Endothelial cell of umbilical vein (primary cell): ENCODE results near the gene CFL2. TPM values are rescaled to one million over a fixed set of nuclear protein-coding genes. Genes with fewer than 3 reads are reported as not detected.

ENCODE experiments used
- BruUV-seq: library from RNA; stranded (reverse); fragments of 400-500 nt; replicated peaks from 2 replicates; lab custom pipeline; 2021; lab: Mats Ljungman, UMichigan
- CTCF ChIA-PET: fragments of 300-600, 350-600 bp; sonication (Branson Sonifier 250); formaldehyde crosslinking; loops from one replicate; lab custom pipeline; 2021; ENCODE audit warnings: antibody characterized with exemption, inconsistent platforms; lab: Charles Lee
- POLR2A ChIA-PET: fragments of 300-600, 350-600 bp; sonication (Branson Sonifier 250); formaldehyde crosslinking; loops from one replicate; lab custom pipeline; 2021; ENCODE audit warnings: antibody characterized with exemption, inconsistent platforms; lab: Charles Lee
- DNase-seq: peaks from one replicate; pipeline ENCODE4 v3.0.0-alpha.2; 2011; ENCODE audit warnings: low read depth, low spot score
- FAIRE-seq: peaks from 2 replicates; lab custom pipeline; 2011; peaks lifted over from hg19 to GRCh38; lab: Jason Lieb, UNC
- H2AFZ ChIP-seq: 2 replicates; pipeline ENCODE4 v1.6.0; 2012; ENCODE audit warnings: low read depth, low read length, control low read depth, inconsistent platforms
- H3K27ac ChIP-seq: 2 replicates; pipeline ENCODE4 v1.5.1; 2011; ENCODE audit warnings: low read depth, mild to moderate bottlenecking, control low read depth, low read length, moderate library complexity; ENCODE audit not compliant: insufficient read depth
- H3K27me3 ChIP-seq, 2 experiments: 2 replicates each; pipeline versions ENCODE4 v1.6.0 to v1.6.1; 2011; ENCODE audit warnings: low read length in 2 of 2, mixed read lengths in 1 of 2; ENCODE audit not compliant: control insufficient read depth in 2 of 2, insufficient read depth in 2 of 2
- H3K36me3 ChIP-seq, 2 experiments: 2 replicates in 1 of 2; 3 replicates in 1 of 2; pipeline ENCODE4 v1.5.1; 2011; ENCODE audit warnings: low read length in 2 of 2, mild to moderate bottlenecking in 1 of 2, moderate library complexity in 1 of 2; ENCODE audit not compliant: control insufficient read depth in 2 of 2, insufficient read depth in 2 of 2; ENCODE audit errors: extremely low read depth in 1 of 2
- H3K4me1 ChIP-seq: 3 replicates; pipeline ENCODE4 v1.5.1; 2011; ENCODE audit warnings: mild to moderate bottlenecking, low read length; ENCODE audit not compliant: control insufficient read depth, insufficient read depth; ENCODE audit errors: extremely low read depth
- H3K4me2 ChIP-seq: 2 replicates; pipeline ENCODE4 v1.6.1; 2011; ENCODE audit warnings: low read length, control low read depth, mixed read lengths; ENCODE audit not compliant: insufficient read depth
- H3K4me3 ChIP-seq, 3 experiments: fragments of 200-600 bp in 1 of 3; sonication (generic), shearing (Covaris generic) in 1 of 3; replicated peaks in 1 of 3; 2 replicates each; pipeline ENCODE4 v1.5.1; 2011 to 2016; ENCODE audit warnings: control low read depth in 3 of 3, low read length in 3 of 3, mild to moderate bottlenecking in 2 of 3, inconsistent platforms in 1 of 3, low read depth in 1 of 3, moderate library complexity in 1 of 3; ENCODE audit not compliant: insufficient read depth in 1 of 3
- H3K79me2 ChIP-seq: 2 replicates; pipeline ENCODE4 v1.6.0; 2012; ENCODE audit warnings: low read length, inconsistent platforms; ENCODE audit not compliant: control insufficient read depth, insufficient read depth
- H3K9ac ChIP-seq: replicated peaks from 2 replicates; pipeline ENCODE3; 2011; ENCODE audit warnings: low read length, control low read depth; ENCODE audit not compliant: insufficient read depth; ENCODE audit errors: extremely low read depth
- H3K9me1 ChIP-seq: replicated peaks from 3 replicates; pipeline ENCODE4 v1.6.0; 2011; ENCODE audit warnings: mild to moderate bottlenecking, low read length; ENCODE audit not compliant: control insufficient read depth, insufficient read depth; ENCODE audit errors: extremely low read depth
- H3K9me3 ChIP-seq: replicated peaks from 2 replicates; pipeline ENCODE4 v1.5.1; 2012; ENCODE audit warnings: low read length, inconsistent platforms; ENCODE audit not compliant: control insufficient read depth, insufficient read depth
- H4K20me1 ChIP-seq: replicated peaks from 2 replicates; pipeline ENCODE3; 2011; ENCODE audit warnings: mild to moderate bottlenecking, low read length; ENCODE audit not compliant: control insufficient read depth, insufficient read depth; ENCODE audit errors: extremely low read depth
- CTCF ChIP-seq, 2 donors: IDR thresholded peaks; 1 replicate in 1 of 2; 2 replicates in 1 of 2; pipeline ENCODE4 v1.5.1; 2011; ENCODE audit warnings: low read length in 2 of 2, mild to moderate bottlenecking in 2 of 2, moderate library complexity in 2 of 2, control low read depth in 1 of 2, inconsistent platforms in 1 of 2, low read depth in 1 of 2; ENCODE audit not compliant: insufficient read depth in 1 of 2; ENCODE audit errors: extremely low read depth in 1 of 2
- EZH2 ChIP-seq: IDR thresholded peaks from 2 replicates; pipeline ENCODE4 v1.6.1; 2012; ENCODE audit warnings: borderline replicate concordance, low read depth, mild to moderate bottlenecking, moderate library complexity, low read length, inconsistent platforms; ENCODE audit not compliant: severe bottlenecking
- FOS ChIP-seq: IDR thresholded peaks from 2 replicates; pipeline ENCODE4 v1.6.1; 2011; ENCODE audit warnings: mild to moderate bottlenecking, low read length, moderate library complexity, borderline replicate concordance; ENCODE audit not compliant: insufficient read depth
- GATA2 ChIP-seq: IDR thresholded peaks from 2 replicates; pipeline ENCODE4 v1.7.0; 2011; ENCODE audit warnings: low read depth, mild to moderate bottlenecking, moderate library complexity, mixed read lengths, low read length; ENCODE audit not compliant: insufficient read length, insufficient read depth
- JUN ChIP-seq: IDR thresholded peaks from 2 replicates; pipeline ENCODE4 v1.6.1; 2011; ENCODE audit warnings: borderline replicate concordance, low read depth; ENCODE audit not compliant: insufficient read length, insufficient read depth
- MAX ChIP-seq: IDR thresholded peaks from 2 replicates; pipeline ENCODE4 v1.6.1; 2011; ENCODE audit not compliant: insufficient read depth, insufficient read length
- MYC ChIP-seq: IDR thresholded peaks from one replicate; pipeline ENCODE4 v1.6.1; 2011; ENCODE audit warnings: mild to moderate bottlenecking, low read depth, low read length
- POLR2A ChIP-seq: IDR thresholded peaks from 2 replicates; pipeline ENCODE4 v1.6.1; 2012; ENCODE audit warnings: low read depth, mild to moderate bottlenecking, control low read depth, low read length
- POLR2AphosphoS5 ChIP-seq: IDR thresholded peaks from 2 replicates; pipeline ENCODE4 v1.6.1; 2012; ENCODE audit warnings: low read depth, mild to moderate bottlenecking, control low read depth, low read length, moderate library complexity; ENCODE audit not compliant: insufficient read depth
- dilution Hi-C: fragments of 300-500 bp; cut with MboI; formaldehyde crosslinking; loops from one replicate; pipeline ENCODE4 v1.15.0; 2019; ENCODE audit warnings: low sequenced_read_pairs; ENCODE audit not compliant: extremely low pct_ligation_motif_present
- intact Hi-C: fragments of 100-400 bp; cut with micrococcal nuclease; formaldehyde crosslinking; loops from one replicate; pipeline ENCODE4 v1.10.0; 2022
- polyA plus RNA-seq, 4 experiments: library from polyadenylated mRNA; depleted of rRNA in 3 of 4; stranded (reverse) in 3 of 4; unstranded in 1 of 4; fragments of >200 nt; gene quantifications; 2 replicates each; pipeline versions ENCODE4 v1.2.1 to v1.2.3, GENCODE V29; 2011 to 2012; ENCODE audit warnings: missing spikeins in 1 of 4
- total RNA-seq: library from RNA; stranded (reverse); gene quantifications from 2 replicates; pipeline ENCODE4 v1.2.3, GENCODE V29; 2021

Gene CFL2
- total and polyA plus RNA-seq, 2 donors (not counting 3 experiments of a cell fraction or from before 2014, with no cell fraction given): 42.8 to 98.1 TPM

- Histone ChIP-seq H3K27ac (no peak overlapping the region), H3K36me3 (no peaks in the 10 kb centered on the region), H3K27me3 (no peaks in the 10 kb centered on the region), H3K4me2 (no peak overlapping the region), H3K4me1 (no peaks in the 10 kb centered on the region), H3K9me3 (no peaks in the 10 kb centered on the region), H3K4me3 (no peak overlapping the region), H2AFZ (no peak overlapping the region), H3K9ac (no peak overlapping the region), H3K9me1 (no peaks in the 10 kb centered on the region), H3K79me2 (no peaks in the 10 kb centered on the region), H4K20me1 (no peaks in the 10 kb centered on the region)
- dilution Hi-C loops (no loop called here), intact Hi-C loops (no loop called here)
- FAIRE-seq (no peak), DNase-seq (no peak)
- ChIA-PET CTCF (interaction anchor here (6.1 kb wide), 1 partner anchor 38 kb away, joined by 28 read pairs; no protein-coding TSS in a partner anchor), POLR2A (no interaction called here)
- BruUV-seq: no TSS peak
- TF ChIP-seq JUN (no peak), GATA2 (no peak), CTCF (IDR thresholded peaks at IDR 0.05; ENCODE audit: extremely low read depth in 1 of 2, insufficient read depth in 1 of 2, low read depth in 1 of 2, low read length in 2 of 2) (no peak), MYC (no peak), EZH2 (no peak)
Observed at GRCh38 chr14:34684578-34684977, 29.8 kb downstream of the CFL2 start.

GRCh38 chr14:34682787-34683321 lies 31.5 kb downstream of the CFL2 start:
- FAIRE-seq: no peak
- H2AFZ ChIP-seq: peak overlapping the region; percentile 6
- no peak for DNase-seq

More at GRCh38 chr14:34682787-34683321, 31.5 kb downstream of the CFL2 start:
- Histone ChIP-seq H3K27ac (no peak overlapping the region), H3K27me3 (no peaks in the 10 kb centered on the region), H3K4me1 (peaks cover 8% of the 10 kb centered on the region), H4K20me1 (no peaks in the 10 kb centered on the region), H3K79me2 (no peaks in the 10 kb centered on the region), H3K4me2 (no peak overlapping the region), H3K9ac (no peak overlapping the region), H3K4me3 (no peak overlapping the region), H3K36me3 (no peaks in the 10 kb centered on the region), H3K9me1 (no peaks in the 10 kb centered on the region), H3K9me3 (no peaks in the 10 kb centered on the region)
- ChIA-PET POLR2A (no interaction called here), CTCF (interaction anchor here (0.8 to 1.0 kb wide), 2 partner anchors 17 to 40 kb away, joined by 3 to 5 read pairs; no protein-coding TSS in a partner anchor)
- intact Hi-C loops: no loop called here
- TF ChIP-seq FOS (no peak), GATA2 (no peak), EZH2 (no peak), POLR2AphosphoS5 (no peak), POLR2A (no peak), CTCF (IDR thresholded peaks at IDR 0.05; ENCODE audit: extremely low read depth in 1 of 2, insufficient read depth in 1 of 2, low read depth in 1 of 2, low read length in 2 of 2) (no peak), MYC (no peak), MAX (no peak), JUN (no peak)
- BruUV-seq: no TSS peak
- dilution Hi-C loops: no loop called here
